HEK293 (cell line): ENCODE results near the gene CAMK2D.

Source experiments
- CTCF ChIA-PET: fragments of 350-600 bp; formaldehyde crosslinking; extraction: SDS; loops from one replicate; lab custom pipeline; 2021; ENCODE audit warnings: antibody characterized with exemption; lab: Yijun Ruan, JAX
- POLR2A ChIA-PET: fragments of 300-600 bp; formaldehyde crosslinking; extraction: SDS; loops from one replicate; lab custom pipeline; 2020; ENCODE audit warnings: antibody characterized with exemption, inconsistent platforms; lab: Yijun Ruan, JAX
- H3K27ac ChIP-seq: fragments of 200-500 bp; sonication (Bioruptor generic); 2 replicates; pipeline ENCODE4 v1.5.1; 2014; ENCODE audit warnings: low read depth, low read length, control low read depth, inconsistent platforms; ENCODE audit errors: extremely low read depth
- H3K36me3 ChIP-seq, 2 experiments: fragments of 200-500 bp in 1 of 2; sonication (Bioruptor generic) in 1 of 2; 1 replicate in 1 of 2; 2 replicates in 1 of 2; pipeline ENCODE4 v1.5.1; 2014 to 2017; ENCODE audit warnings: inconsistent platforms in 2 of 2, low read length in 2 of 2; ENCODE audit not compliant: control insufficient read depth in 2 of 2, insufficient read depth in 1 of 2
- H3K4me1 ChIP-seq: fragments of 200-500 bp; sonication (Bioruptor generic); 2 replicates; pipeline ENCODE4 v1.5.1; 2014; ENCODE audit warnings: mild to moderate bottlenecking, low read length, inconsistent platforms; ENCODE audit not compliant: control insufficient read depth, insufficient read depth
- H3K4me3 ChIP-seq: 2 replicates; pipeline ENCODE4 v1.5.1; 2011; ENCODE audit warnings: low read depth, mild to moderate bottlenecking, control low read depth, low read length, moderate library complexity
- H3K9me3 ChIP-seq: fragments of 200-500 bp; sonication (Bioruptor generic); 2 replicates; pipeline ENCODE4 v1.5.1; 2014; ENCODE audit warnings: low read depth, low read length, inconsistent platforms; ENCODE audit not compliant: control insufficient read depth, insufficient read depth
- BCL6B ChIP-seq: fragments of 450-650 bp; formaldehyde crosslinking; IDR thresholded peaks from 2 replicates; pipeline ENCODE4 v1.5.1; 2017; ENCODE audit warnings: missing biosample characterization, missing genetic modification characterization
- IKZF3 ChIP-seq: fragments of 450-650 bp; IDR thresholded peaks from 2 replicates; pipeline ENCODE4 v1.5.0; 2018; ENCODE audit warnings: missing biosample characterization, mild to moderate bottlenecking, missing genetic modification characterization, moderate library complexity
- PRDM4 ChIP-seq: fragments of 450-650 bp; formaldehyde crosslinking; IDR thresholded peaks from 2 replicates; pipeline ENCODE4 v1.5.1; 2017; ENCODE audit warnings: missing biosample characterization, missing genetic modification characterization
- ZBTB17 ChIP-seq: fragments of 450-650 bp; formaldehyde crosslinking; IDR thresholded peaks from 2 replicates; pipeline ENCODE4 v1.5.1; 2016; ENCODE audit warnings: missing biosample characterization, missing genetic modification characterization
- ZBTB44 ChIP-seq: fragments of 450-650 bp; IDR thresholded peaks from 2 replicates; pipeline ENCODE4 v1.5.1; 2018; ENCODE audit warnings: missing biosample characterization, mild to moderate bottlenecking, missing genetic modification characterization
- ZFP69B ChIP-seq: fragments of 450-650 bp; formaldehyde crosslinking; IDR thresholded peaks from 2 replicates; pipeline ENCODE4 v1.5.1; 2016; ENCODE audit warnings: missing biosample characterization, missing genetic modification characterization
- ZNF121 ChIP-seq: fragments of 450-650 bp; formaldehyde crosslinking; IDR thresholded peaks from 2 replicates; pipeline ENCODE4 v1.5.1; 2016; ENCODE audit warnings: missing biosample characterization, missing genetic modification characterization
- ZNF140 ChIP-seq: fragments of 450-650 bp; formaldehyde crosslinking; IDR thresholded peaks from 2 replicates; pipeline ENCODE4 v1.5.1; 2016; ENCODE audit warnings: missing biosample characterization, missing genetic modification characterization
- ZNF146 ChIP-seq: fragments of 450-650 bp; formaldehyde crosslinking; IDR thresholded peaks from 2 replicates; pipeline ENCODE4 v1.5.1; 2016; ENCODE audit warnings: missing biosample characterization, missing genetic modification characterization
- ZNF157 ChIP-seq: fragments of 450-650 bp; formaldehyde crosslinking; IDR thresholded peaks from 2 replicates; pipeline ENCODE4 v1.5.1; 2016; ENCODE audit warnings: missing biosample characterization, missing genetic modification characterization
- ZNF16 ChIP-seq: fragments of 450-650 bp; formaldehyde crosslinking; IDR thresholded peaks from 2 replicates; pipeline ENCODE4 v1.5.1; 2016; ENCODE audit warnings: low read depth, missing biosample characterization, missing genetic modification characterization
- ZNF202 ChIP-seq: fragments of 450-650 bp; formaldehyde crosslinking; IDR thresholded peaks from 2 replicates; pipeline ENCODE4 v1.5.1; 2016; ENCODE audit warnings: missing biosample characterization, missing genetic modification characterization, borderline replicate concordance
- ZNF239 ChIP-seq: fragments of 450-650 bp; formaldehyde crosslinking; IDR thresholded peaks from 2 replicates; pipeline ENCODE4 v1.5.1; 2016; ENCODE audit warnings: missing biosample characterization, missing genetic modification characterization
- ZNF274 ChIP-seq, 2 experiments: fragments of 200-500 bp in 1 of 2; fragments of 450-650 bp in 1 of 2; sonication (Bioruptor generic) in 1 of 2; formaldehyde crosslinking in 1 of 2; IDR thresholded peaks; 2 replicates each; pipeline versions ENCODE4 v1.5.1 to v1.6.1; 2014 to 2016; ENCODE audit warnings: borderline replicate concordance in 1 of 2, inconsistent platforms in 1 of 2, low read length in 1 of 2, missing biosample characterization in 1 of 2, missing genetic modification characterization in 1 of 2
- ZNF426 ChIP-seq: fragments of 450-650 bp; formaldehyde crosslinking; IDR thresholded peaks from 2 replicates; pipeline ENCODE4 v1.5.1; 2017; ENCODE audit warnings: missing biosample characterization, missing genetic modification characterization, mild to moderate bottlenecking, inconsistent platforms, moderate library complexity
- ZNF449 ChIP-seq: fragments of 450-650 bp; formaldehyde crosslinking; IDR thresholded peaks from 2 replicates; pipeline ENCODE4 v1.5.1; 2017; ENCODE audit warnings: missing biosample characterization, mild to moderate bottlenecking, missing genetic modification characterization, moderate library complexity
- ZNF488 ChIP-seq: fragments of 450-650 bp; formaldehyde crosslinking; IDR thresholded peaks from 2 replicates; pipeline ENCODE4 v1.5.1; 2016; ENCODE audit warnings: missing biosample characterization, missing genetic modification characterization
- ZNF514 ChIP-seq: fragments of 450-650 bp; formaldehyde crosslinking; IDR thresholded peaks from 2 replicates; pipeline ENCODE4 v1.5.1; 2016; ENCODE audit warnings: missing biosample characterization, missing genetic modification characterization
- ZNF529 ChIP-seq: fragments of 450-650 bp; formaldehyde crosslinking; IDR thresholded peaks from 2 replicates; pipeline ENCODE4 v1.5.1; 2017; ENCODE audit warnings: missing genetic modification characterization, missing biosample characterization; ENCODE audit not compliant: insufficient replicate concordance
- ZNF585B ChIP-seq: fragments of 450-650 bp; formaldehyde crosslinking; IDR thresholded peaks from 2 replicates; pipeline ENCODE4 v1.5.1; 2016; ENCODE audit warnings: missing biosample characterization, missing genetic modification characterization
- ZNF623 ChIP-seq: fragments of 450-650 bp; formaldehyde crosslinking; IDR thresholded peaks from 2 replicates; pipeline ENCODE4 v1.5.1; 2016; ENCODE audit warnings: missing biosample characterization, missing genetic modification characterization
- ZNF670 ChIP-seq: fragments of 450-650 bp; formaldehyde crosslinking; IDR thresholded peaks from 2 replicates; pipeline ENCODE4 v1.5.1; 2016; ENCODE audit warnings: missing biosample characterization, missing genetic modification characterization, low read depth
- ZNF747 ChIP-seq: fragments of 450-650 bp; formaldehyde crosslinking; IDR thresholded peaks from 2 replicates; pipeline ENCODE4 v1.5.1; 2016; ENCODE audit warnings: missing biosample characterization, missing genetic modification characterization
- ZNF843 ChIP-seq: fragments of 450-650 bp; formaldehyde crosslinking; IDR thresholded peaks from 2 replicates; pipeline ENCODE4 v1.5.1; 2016; ENCODE audit warnings: missing biosample characterization, missing genetic modification characterization

Gene CAMK2D

GRCh38 chr4:113525521-113525920 is 236.0 kb downstream of the CAMK2D start (continued):
- TF ChIP-seq PRDM4 (tag by site-specific recombination) (no peak), ZNF843 (tag by site-specific recombination) (no peak), ZNF585B (tag by site-specific recombination) (no peak)

GRCh38 chr4:113524505-113525186 is 236.9 kb downstream of the CAMK2D start:
- Histone ChIP-seq H3K4me3 (no peak overlapping the region), H3K36me3 (no peaks in the 10 kb centered on the region), H3K27ac (no peak overlapping the region), H3K4me1 (no peaks in the 10 kb centered on the region), H3K9me3 (no peaks in the 10 kb centered on the region)
- POLR2A ChIA-PET = no interaction called here
- CTCF ChIA-PET = no interaction called here
- TF ChIP-seq ZNF529 (no peak), ZNF747 (no peak), BCL6B (tag by site-specific recombination) (no peak), ZNF449 (no peak), ZNF623 (tag by site-specific recombination) (no peak), ZBTB17 (no peak), ZNF488 (tag by site-specific recombination) (no peak), ZNF157 (tag by site-specific recombination) (no peak), PRDM4 (tag by site-specific recombination) (no peak), ZFP69B (no peak), IKZF3 (no peak), ZNF843 (tag by site-specific recombination) (no peak), ZNF146 (no peak)

GRCh38 chr4:113524096-113524495 is 237.4 kb downstream of the CAMK2D start:
- no peaks in the 10 kb centered on the region for H3K36me3 ChIP-seq
- POLR2A ChIA-PET = no interaction called here
- CTCF ChIA-PET = no interaction called here
- no peak for TF ChIP-seq ZNF202 (tag by site-specific recombination)
- no peak for TF ChIP-seq ZNF121 (tag by site-specific recombination)
- no peak for TF ChIP-seq ZNF426
- TF ChIP-seq ZNF670 (tag by site-specific recombination) = no peak
- TF ChIP-seq ZBTB44 (tag by site-specific recombination) = no peak
- no peak for TF ChIP-seq ZNF16 (tag by site-specific recombination)
- TF ChIP-seq ZNF514 (tag by site-specific recombination) = no peak
- TF ChIP-seq ZNF239 (tag by site-specific recombination) = no peak
- no peak for TF ChIP-seq ZNF140 (tag by site-specific recombination)
- TF ChIP-seq ZNF274 (IDR thresholded peaks at IDR 0.05; ENCODE audit: low read length) = no peak
- no peak for TF ChIP-seq ZNF274 (tag by site-specific recombination; IDR thresholded peaks at IDR 0.05; ENCODE audit: borderline replicate concordance)

More at GRCh38 chr4:113524096-113524495, 237.4 kb downstream of the CAMK2D start:
- Histone ChIP-seq H3K27ac (no peak overlapping the region), H3K4me3 (no peak overlapping the region), H3K4me1 (no peaks in the 10 kb centered on the region), H3K9me3 (no peaks in the 10 kb centered on the region)
